HG03108 (cell line): ENCODE data around the gene TMEM63A.
"Not testable (repeated sequence)": the region's sequence is repeated elsewhere in the genome, so short reads cannot be mapped to it uniquely, and the experiment has no call there.

ENCODE experiments used
- ATAC-seq: cut with Tn5 transposase; IDR thresholded peaks from one replicate; pipeline ENCODE4 v1.9.1; 2021; ENCODE audit warnings: moderate library complexity; ENCODE audit not compliant: unreplicated experiment

Gene TMEM63A

GRCh38 chr1:225846331-225847310 lies 35.6 kb downstream of the TMEM63A start:
- ATAC-seq: no peak

DNA sequence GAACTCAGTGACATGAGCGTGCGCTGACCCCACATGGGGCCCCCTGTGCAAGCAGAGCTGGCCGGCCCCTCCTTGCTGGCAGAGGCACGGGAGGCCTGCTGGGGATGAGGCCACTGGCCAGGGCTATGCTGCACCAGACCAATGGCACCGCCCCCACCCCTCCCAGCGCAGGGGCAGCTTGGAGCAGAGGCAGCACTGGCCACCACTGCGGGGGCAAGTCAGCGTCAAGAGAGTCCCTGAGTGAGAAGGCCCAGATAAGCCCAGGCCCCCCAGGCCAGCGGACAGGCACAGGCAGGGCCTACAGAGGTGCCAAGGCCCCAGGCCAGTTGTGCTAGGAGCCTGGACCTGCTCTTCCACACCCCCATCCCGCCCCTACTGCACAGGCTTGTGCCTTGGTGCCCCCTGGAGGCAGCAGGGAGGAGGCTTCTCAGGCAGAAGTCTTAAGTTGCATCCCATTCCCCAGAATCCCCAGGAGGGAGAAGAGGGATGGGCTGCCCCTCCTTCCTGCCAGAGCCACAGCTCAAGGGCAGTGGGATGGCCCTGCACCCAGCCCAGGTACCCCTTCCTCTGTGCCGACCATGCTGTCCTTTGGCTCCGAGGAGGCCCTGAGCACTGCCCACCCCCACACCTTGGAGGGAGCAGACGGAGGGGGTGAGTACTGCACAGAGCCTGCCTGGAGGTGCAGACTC lies 36.5 kb downstream of the TMEM63A start:
- ATAC-seq: no peak

DNA sequence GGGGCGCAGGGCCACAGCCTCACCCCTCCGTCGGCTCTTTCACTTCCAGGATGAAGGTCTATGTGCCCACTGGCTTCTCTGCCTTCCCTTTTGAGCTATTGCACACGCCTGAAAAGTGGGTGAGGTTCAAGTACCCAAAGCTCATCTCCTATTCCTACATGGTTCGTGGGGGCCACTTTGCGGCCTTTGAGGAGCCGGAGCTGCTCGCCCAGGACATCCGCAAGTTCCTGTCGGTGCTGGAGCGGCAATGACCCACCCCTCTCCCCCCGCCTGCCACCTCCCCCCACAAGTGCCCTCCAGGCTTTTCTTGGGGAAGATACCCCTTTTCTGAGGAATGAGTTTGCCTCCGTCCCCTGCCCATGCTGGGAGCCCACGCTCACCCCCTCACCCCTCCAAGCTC lies 37.1 kb downstream of the TMEM63A start:
- no peak for ATAC-seq

DNA sequence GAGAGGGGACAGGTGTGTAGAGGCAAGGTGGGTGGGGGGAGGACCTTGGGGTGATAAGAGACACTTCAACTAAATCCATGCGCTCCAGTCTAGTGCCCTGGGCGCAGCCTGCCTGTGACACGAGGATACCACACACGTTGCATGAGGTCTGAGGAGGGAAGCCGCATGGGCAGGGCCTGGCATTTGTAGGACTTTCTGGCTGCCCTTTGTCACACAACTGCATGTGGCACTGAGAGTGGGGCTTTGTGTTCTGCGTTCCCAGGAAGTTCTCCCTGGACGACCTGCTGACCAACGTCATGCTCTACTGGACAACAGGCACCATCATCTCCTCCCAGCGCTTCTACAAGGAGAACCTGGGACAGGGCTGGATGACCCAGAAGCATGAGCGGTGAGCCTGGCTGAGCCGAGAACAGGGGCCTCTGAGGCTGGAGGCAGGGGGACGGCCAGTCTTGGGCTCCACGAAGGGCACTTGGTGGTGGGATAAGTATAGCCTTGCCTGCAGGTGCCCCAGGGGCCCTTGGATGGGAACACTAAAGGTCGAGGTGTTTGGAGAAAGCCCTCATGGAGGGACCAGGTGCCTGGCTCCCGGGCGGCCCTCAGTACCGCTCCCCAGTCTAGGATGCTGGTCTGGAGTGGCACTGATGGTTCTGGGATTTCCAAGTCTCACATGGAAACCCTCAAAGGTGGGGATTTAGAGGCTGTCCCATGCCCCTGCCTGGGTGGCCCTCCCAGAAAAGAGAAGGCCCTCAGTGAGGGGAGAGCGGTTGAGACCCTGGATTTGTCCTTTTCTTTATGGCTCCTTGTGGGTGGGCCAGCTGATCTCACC lies 37.7 kb downstream of the TMEM63A start:
- no peak for ATAC-seq

DNA sequence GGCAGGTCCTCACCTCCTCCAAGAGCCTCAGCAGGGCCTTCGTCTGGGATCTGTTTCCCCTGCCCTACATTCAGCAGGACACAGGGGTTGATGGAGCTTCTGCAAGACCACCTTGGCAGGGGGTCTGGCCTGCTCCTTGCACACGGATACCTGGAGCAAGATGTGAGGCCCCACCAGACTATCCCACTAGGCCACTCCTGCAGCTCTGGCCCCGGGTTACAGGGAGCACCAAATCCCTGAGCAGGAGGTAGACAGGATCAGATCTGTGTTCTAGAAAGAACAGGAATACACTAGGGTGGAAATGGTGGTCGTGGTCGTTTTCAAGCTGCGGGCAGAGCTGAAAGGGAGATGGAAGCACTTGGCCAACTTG lies 38.8 kb downstream of the TMEM63A start:
- ATAC-seq: no peak

- ATAC-seq: no peak
These were observed 39.3 kb downstream of the TMEM63A start for GRCh38 chr1:225842788-225843425.

DNA sequence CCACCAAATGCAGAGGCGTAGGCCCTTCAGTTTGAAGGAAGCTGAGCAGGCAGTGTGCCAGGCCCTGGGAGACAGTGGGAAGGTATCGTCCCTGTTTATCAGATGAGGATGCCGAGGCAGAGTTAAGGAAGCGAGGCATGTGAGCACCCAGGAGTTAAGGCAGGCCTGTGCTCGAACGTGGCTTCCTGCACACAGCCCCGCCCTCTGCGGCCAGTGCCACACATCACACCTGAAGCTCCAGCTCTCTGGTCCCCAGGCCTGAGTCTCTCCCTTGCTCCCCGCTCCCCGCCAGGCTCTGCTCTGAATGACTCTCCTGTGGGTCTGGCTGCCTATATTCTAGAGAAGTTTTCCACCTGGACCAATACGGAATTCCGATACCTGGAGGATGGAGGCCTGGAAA lies 40.1 kb downstream of the TMEM63A start:
- ATAC-seq: no peak

- no peak for ATAC-seq
These were observed 41.5 kb downstream of the TMEM63A start for GRCh38 chr1:225840713-225841112.

GRCh38 chr1:225840223-225840610 lies 42.0 kb downstream of the TMEM63A start:
- no peak for ATAC-seq

DNA sequence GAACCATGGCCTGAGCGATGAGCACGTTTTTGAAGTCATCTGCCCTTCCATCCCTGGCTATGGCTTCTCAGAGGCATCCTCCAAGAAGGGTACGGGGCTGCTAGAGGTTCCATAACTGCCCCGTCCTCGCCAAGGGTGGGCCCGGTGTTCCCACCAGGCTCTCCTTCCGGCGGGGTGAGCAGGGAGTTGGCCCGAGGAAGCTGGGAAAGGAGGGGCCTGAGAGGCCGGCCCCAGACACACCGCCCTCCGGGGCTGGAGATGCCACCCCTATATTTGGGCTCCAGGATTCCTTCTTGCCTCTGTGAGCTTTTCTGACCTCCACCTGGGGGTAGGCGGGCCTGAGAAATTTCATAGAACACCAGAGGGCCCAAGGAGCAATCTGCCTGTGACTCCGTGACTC lies 43.4 kb downstream of the TMEM63A start:
- no peak for ATAC-seq

DNA sequence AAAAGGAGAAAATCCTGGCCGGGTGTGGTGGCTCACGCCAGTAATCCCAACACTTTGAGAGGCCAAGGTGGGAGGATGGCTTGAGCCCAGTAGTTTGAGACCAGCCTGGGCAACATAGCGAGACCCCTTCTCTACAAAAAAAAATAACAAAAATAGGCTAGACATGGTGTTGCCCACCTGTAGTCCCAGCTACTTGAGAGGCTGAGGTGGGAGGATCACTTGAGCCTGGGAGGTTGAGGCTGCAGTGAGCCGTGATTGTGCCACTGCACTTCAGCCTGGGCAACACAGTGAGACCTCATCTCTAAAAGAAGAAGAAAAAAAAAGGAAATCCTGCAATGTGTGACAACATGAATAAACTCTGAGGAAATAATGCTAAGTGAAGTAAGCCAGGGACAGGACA lies 45.9 kb downstream of the TMEM63A start:
- ATAC-seq: not testable (repeated sequence)

DNA sequence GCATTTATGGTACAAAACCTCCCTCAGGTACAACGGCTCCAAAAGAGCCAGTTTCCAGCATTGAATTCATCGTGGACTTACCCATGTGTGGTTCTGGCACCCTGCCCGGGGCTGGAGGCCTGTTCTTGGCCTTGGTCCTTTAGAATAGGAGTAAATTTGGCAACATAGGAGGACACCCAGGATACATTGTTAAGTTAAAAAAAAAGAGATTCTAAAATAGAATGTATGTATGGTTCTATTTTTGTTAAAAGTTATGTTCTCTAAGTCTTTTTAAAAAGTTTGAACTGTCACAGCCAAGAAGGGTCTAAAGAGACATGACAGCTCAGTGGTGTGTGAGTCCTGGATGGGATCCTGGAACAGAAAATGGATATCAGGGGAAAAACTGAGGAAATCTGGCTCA lies 46.3 kb downstream of the TMEM63A start:
- ATAC-seq: no peak

- no peak for ATAC-seq
These were observed 47.5 kb downstream of the TMEM63A start for GRCh38 chr1:225834417-225835329.

- no peak for ATAC-seq
These were observed 51.3 kb downstream of the TMEM63A start for GRCh38 chr1:225830841-225831240.

DNA sequence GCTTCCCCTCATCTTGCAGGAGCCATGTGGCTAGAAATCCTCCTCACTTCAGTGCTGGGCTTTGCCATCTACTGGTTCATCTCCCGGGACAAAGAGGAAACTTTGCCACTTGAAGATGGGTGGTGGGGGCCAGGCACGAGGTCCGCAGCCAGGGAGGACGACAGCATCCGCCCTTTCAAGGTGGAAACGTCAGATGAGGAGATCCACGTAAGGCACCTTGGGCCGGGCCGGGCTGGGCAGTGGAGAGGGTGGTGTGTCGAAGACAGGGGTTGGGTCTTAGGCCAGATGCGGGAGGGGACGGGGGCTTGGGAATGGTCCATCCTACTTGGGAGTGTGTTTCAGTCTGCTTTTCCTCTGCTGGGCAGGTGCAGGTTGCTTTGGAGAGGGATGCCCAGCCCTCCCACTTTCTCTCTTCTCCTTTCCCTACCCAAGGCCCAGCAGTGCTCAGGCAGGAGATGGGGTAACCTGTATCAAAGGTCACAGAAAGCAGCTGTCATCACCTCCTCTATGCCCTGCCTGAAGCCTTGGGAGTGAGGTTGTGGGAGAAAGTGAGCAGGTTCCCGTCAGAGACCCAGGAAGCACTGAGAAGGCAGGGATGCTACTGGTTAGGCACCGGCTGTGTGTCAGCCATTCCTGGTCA lies 53.4 kb downstream of the TMEM63A start:
- no peak for ATAC-seq

DNA sequence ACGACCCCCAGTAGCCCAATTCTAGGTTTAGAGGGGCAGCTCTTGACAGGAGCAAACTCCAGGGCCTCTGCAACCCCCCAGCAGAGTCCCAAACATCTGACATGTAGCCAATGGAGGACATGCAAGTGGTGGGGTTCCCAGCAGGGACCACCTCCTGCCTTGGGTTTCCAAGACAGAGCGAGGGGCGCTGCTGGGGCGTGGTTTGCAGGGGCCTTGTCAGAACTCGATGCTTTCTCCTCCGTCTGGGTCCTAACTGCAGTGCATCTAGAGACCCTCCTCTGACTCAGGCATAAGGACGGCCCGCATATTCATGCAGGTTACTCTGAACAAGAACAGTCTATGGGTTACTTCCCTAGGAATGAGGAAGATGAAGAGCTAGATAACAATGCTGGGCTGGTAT lies 55.1 kb downstream of the TMEM63A start:
- no peak for ATAC-seq

DNA sequence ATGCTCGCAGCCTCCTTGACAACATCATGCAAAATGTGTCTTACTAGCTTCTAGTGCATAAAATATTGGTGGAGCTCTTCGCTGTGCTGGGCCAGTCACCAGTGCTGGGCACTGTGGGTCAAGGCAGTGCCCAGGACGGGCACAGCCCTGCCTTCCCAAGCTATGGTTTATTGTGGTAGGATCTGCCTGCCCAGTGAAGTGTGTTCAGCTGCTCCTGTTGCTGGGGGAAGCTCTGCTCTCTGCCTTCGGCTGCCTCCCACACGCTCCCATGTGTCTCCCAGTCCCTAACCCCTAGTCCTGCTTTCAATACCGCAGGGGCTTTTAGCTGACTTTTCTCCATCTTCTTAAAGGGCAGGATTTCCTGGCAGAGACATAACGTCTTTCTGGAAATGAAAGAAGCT lies 56.6 kb downstream of the TMEM63A start:
- ATAC-seq: no peak

DNA sequence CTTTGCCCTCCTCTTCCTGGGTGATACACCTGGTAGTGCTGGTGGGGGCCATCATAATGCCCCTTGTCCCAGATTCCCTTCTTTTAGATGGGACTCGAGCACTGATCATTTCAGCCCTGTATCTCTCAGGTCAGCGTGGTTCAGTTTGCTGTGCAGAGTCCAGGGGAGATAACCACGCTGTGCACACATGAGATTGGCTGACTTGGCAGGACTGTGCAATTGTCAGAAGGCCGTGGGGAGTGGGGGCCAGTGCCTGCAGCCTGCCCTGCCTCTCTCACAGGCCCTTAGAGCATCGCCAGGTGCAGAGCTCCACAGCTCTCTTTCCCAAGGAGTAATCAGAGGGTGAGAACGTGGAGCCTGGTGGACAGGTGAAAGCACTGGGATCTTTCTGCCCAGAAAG lies 57.1 kb downstream of the TMEM63A start:
- no peak for ATAC-seq

DNA sequence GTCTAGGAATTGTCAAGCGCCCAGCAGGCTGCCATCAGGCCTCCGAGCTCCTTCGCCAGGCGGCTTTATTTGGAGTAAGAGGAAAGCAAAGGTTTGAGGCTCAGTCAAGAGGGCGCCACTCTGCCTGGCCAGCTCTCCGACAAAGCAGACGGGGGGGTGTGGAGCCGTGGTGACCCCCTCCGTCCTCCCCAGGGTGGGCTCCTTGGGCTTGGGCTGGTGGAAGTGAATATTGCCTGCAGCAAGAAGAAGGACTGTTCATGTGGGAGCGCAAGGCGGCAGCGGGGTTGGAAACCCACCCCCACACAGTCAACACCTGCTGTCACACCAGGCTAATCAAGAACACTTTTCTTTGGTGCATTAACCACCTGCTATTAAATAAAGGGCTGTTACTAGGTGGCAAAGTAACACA lies 57.6 kb downstream of the TMEM63A start:
- no peak for ATAC-seq
